CD1c-positive myeloid dendritic cell (primary cell): Measurements from ENCODE around the gene TIMM17B.

Experiments used
- DNase-seq: peaks from one replicate; pipeline ENCODE4 v3.0.0-alpha.2; 2016; ENCODE audit errors: extremely low spot score

Gene TIMM17B

DNA sequence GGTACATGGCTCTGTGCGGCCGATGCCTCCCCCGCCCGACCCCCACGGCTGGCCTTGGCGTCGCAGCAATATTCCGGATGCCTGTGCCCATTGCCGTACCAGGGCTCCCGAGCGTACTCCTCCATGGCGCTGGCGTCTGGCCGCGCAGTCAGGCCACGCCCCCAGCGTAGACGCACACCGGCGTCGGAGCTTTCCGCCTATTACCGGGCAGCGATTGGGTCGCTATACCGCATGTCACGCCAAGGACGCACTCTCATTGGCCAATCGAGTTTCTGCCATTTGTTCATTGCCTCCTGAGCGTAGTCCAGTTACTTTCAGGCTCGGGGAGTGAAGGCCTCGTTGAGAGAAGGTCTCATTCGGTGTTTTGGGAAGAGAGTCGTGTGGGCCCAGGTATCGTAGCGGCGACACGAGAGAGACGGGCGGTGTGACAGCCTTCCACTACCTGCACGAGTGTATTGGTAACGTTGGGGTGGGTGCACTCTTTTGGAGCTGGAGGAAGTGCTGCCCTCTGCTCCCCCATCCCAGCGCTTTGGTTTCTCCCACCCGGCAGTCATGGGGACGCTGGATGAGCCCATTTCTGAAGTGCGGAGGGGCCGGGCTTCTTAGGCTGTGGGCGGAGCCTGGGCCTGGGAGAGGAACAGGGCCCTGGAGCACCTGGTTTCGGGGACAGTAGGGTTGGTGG lies at the start of gene TIMM17B, which contains the start of gene PQBP1:
Gene TIMM17B (minus strand): TSS at position 144 of the 682 bp plus-strand sequence. CDS start 19 bp downstream, at position 125.
Gene PQBP1 (plus strand): TSS at position 306 of the 682 bp plus-strand sequence. CDS start 580 bp downstream, outside the sequence.
- DNase-seq, result peak; percentile 94

DNA sequence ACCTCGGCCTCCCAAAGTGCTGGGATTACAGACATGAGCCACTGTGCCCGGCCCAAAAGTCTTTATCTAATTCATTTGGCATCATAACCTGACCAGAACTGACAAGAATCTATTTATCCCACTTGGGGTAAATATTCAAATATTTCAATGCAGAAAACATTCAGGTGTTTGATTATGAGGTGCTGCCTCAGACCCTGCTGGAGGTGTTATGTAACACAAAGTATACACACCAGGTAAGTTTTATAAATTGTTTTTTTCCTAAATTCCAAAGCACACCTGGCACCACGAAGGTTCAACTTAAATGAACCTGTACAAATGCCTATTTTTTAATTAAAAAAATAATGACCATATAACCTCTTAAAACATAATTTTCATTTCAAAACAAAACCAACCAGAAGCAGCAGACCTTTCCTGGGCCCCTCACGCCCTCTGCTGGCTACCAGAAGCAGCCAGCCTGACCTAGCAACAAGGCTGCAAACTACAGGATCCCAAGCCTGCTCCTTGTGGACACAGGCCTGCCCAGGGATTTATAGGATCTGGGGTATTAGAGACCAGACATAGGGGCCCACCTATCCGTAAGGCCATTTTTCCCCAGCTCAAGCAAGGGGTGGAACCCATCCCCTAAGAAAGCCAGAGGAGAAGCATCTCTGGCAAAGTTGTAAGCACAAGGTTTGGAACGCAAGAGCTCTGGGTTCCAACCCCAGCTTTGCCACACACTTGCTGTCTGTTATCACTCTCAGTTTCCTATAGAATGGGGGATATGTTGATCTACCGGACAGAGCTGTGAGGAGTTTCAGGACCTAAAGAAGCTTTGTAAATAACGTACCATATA lies 48.2 kb upstream of the TIMM17B start:
- DNase-seq, result peak; percentile 46

DNA sequence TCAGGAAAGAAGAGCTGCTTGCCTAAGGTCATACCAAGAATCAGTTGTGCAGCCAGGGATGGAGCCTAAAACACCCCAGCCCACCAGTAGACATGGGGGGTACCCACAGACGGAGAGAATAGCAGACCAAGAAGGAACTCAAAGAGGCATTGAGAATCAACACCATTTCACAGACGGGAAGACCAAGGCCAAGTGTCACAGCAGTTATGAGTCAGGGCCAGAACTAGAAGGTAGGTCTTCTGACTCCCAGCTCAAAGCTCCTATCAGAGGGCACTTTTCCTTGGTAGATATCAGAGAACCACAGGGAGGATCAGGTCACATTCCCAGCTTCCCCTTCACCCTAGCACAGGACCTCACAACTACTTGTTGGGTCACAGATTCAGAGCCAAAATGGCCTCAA lies 45.3 kb upstream of the TIMM17B start:
- DNase-seq, result no peak

GRCh38 chrX:48940404-48940955 lies 42.9 kb upstream of the TIMM17B start:
- no peak for DNase-seq

DNA sequence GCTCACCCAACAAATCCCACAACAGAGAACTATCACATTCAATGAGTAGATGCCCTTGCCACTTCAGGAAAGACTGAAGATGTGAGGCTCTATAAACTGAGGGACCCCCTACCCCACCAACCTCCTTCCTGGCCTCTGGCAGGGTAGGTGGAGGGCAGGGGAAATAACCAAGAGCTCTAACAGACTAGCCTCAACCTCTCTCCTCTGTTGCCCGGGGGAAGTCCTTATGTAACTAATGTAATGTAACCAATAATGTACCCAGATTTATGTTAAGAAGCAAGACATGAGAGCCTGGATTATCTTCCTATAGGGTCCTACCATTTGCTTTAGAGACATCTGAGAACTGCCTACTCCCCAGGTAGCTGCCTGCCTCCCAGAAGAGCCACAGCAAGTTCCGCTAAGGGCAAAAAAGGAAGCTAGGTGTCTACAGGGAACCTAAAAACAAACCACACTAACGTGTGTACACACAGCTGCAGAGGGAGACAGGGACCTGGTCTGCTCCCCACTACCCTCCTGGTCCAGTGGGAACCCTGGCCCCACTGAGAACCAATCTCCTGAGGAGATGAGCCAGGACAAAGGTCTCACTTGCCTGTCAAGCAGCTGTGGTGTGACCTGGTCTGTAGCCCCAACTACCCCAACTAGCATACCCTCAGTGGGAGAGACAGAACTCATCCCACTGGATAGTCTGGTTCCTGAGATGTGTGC lies 42.1 kb upstream of the TIMM17B start:
- no peak for DNase-seq

- no peak for DNase-seq
These were observed 41.3 kb upstream of the TIMM17B start for GRCh38 chrX:48938721-48939425.

GRCh38 chrX:48937054-48937907 lies 39.7 kb upstream of the TIMM17B start:
- peak; percentile 80 for DNase-seq

DNA sequence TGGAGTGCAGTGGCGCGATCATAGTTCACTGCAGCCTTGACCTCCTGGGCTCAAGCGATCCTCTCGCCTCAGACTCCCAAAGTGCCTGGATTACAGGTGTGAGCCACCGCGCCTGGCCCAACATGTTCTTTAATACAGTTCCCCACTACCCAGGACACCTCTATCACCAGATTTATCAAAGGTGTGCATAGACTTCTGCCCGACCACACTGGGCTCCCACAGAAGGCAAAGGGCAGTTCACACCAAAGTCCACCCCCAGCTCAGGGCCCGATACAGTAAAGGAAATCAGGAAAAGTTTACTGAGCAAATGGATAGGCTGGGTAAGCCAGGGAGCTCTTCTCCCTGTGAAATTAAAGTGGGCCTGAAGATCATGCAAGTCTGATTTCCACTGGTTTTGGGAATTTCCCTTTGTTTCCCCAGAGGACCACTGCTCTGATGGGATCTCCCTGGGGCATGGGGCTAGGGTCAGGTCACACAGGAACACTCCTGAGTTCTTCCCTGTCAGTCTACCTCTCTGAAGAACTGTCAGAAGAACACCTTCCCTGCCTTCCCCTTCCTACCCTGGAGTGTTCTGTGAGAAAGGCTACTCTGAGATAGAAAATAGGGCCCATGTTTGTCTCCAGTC lies 39.0 kb upstream of the TIMM17B start:
- DNase-seq, result no peak

GRCh38 chrX:48935301-48935670 lies 37.7 kb upstream of the TIMM17B start:
- DNase-seq, result peak; percentile 44

GRCh38 chrX:48934581-48935300 lies 37.2 kb upstream of the TIMM17B start:
- DNase-seq, result peak; percentile 28

DNA sequence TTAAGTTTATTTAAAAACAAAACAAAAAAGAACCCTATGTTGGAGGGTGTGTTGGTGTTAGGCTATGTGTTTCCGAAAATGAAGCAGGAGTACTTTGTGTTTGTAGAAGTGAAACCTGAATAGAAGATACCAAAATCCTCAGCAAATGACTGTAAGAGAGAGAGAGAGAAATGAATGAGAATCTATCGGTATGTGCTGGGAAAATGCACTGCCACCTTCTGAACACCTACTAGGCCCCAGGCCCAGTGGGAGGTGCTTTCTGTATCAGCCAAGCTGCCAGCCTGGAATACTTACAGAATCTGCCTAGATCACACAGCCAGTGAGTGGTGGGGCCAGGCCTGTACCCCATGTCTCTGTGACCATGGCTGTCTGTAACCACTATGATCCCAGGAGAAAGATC lies 36.2 kb upstream of the TIMM17B start:
- DNase-seq, result no peak

GRCh38 chrX:48927736-48928382 lies 30.3 kb upstream of the TIMM17B start:
- DNase-seq, result no peak

- DNase-seq, result no peak
These were observed 29.6 kb upstream of the TIMM17B start for GRCh38 chrX:48927123-48927522.

DNA sequence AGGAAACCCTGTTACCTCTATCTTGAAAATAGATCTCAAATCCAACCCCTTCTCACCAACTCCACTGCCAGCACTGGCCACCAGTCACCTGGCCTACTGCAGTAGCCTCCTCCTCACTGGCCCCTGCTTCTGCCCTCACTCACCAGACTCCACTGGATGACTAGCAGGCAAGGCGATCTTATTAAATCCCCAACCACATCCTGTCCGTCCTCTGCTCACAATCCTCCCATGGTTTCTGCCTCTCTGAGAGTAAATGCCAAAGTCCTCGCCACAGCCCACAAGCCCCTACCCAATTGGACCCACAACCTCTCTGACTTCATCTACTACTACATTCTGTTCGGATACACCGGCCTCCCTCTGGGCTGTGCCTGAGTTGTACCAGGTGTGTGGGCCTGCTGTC lies 26.7 kb upstream of the TIMM17B start:
- no peak for DNase-seq

- no peak for DNase-seq
These were observed 26.2 kb upstream of the TIMM17B start for GRCh38 chrX:48923771-48924170.

GRCh38 chrX:48920718-48921104 lies 23.1 kb upstream of the TIMM17B start:
- DNase-seq, result no peak

GRCh38 chrX:48919947-48920717 lies 22.6 kb upstream of the TIMM17B start:
- no peak for DNase-seq

DNA sequence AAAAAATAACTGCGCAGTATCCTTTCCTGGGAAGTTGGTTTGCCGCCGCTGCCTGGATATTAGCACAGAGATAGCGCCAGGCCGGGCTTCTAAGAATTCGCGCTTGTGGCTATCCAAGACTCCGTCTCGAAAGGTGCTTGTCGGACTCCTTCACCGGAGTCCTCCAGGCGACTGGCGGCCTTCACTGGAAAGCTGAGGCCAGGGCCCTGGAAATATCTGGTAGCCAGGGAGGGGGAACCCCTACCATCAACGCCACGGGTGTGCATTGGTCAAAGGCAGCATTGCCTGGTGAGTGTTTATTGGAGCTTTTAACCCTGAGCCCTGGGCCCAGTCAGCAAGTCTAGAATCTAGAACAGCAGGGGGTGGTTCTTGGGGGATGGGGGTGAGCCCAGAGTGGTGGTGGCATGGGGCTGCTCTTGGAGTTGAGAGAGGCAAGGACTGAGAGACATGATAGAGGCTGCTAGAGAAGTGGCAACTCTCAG lies 21.8 kb upstream of the TIMM17B start:
- no peak for DNase-seq
